HFFc6 (cell line): ENCODE results near the gene SETBP1. TPM values are rescaled to one million over a fixed set of nuclear protein-coding genes. Genes with fewer than 3 reads are reported as not detected.

Source experiments
- DNase-seq: peaks from one replicate; pipeline ENCODE4 v3.0.0-alpha.2; 2018
- H3K27ac Mint-ChIP-seq: 2 replicates; pipeline ENCODE4 v1.8.0; 2020; ENCODE audit warnings: mild to moderate bottlenecking, mixed read lengths
- H3K27me3 Mint-ChIP-seq: 2 replicates; pipeline ENCODE4 v1.8.0; 2021; ENCODE audit warnings: mild to moderate bottlenecking, moderate library complexity, mixed read lengths; ENCODE audit not compliant: insufficient read depth
- H3K36me3 Mint-ChIP-seq: 2 replicates; pipeline ENCODE4 v1.8.0; 2021; ENCODE audit warnings: low read depth, mixed read lengths
- H3K4me1 Mint-ChIP-seq: 2 replicates; pipeline ENCODE4 v1.8.0; 2020; ENCODE audit warnings: low read depth, mixed read lengths
- H3K4me3 Mint-ChIP-seq: 2 replicates; pipeline ENCODE4 v1.8.0; 2020; ENCODE audit warnings: mild to moderate bottlenecking, moderate library complexity, mixed read lengths
- H3K9me3 Mint-ChIP-seq: 2 replicates; pipeline ENCODE4 v1.8.0; 2020; ENCODE audit warnings: mild to moderate bottlenecking, mixed read lengths
- total RNA-seq, 6 experiments: library from RNA; stranded (reverse); fragmentation: NEBNext Ultra II Directional; extraction: Animal tissue kit (Norgen Biotek cat#: 25700); gene quantifications; 2 replicates in 1 of 6; 3 replicates in 5 of 6; pipeline ENCODE4 v1.2.3, GENCODE V29; 2021
- TF ChIP-seq, protein P1 (sequence below): fragments of 200-600 bp; sonication (generic); IDR thresholded peaks from 2 replicates; pipeline ENCODE4 v1.5.0; 2021; ENCODE audit warnings: antibody characterized with exemption, mild to moderate bottlenecking

The SETBP1 gene
- total RNA-seq, 6 experiments from 2014 or later, result 0.03 to 0.40 (median 0.09) TPM

DNA sequence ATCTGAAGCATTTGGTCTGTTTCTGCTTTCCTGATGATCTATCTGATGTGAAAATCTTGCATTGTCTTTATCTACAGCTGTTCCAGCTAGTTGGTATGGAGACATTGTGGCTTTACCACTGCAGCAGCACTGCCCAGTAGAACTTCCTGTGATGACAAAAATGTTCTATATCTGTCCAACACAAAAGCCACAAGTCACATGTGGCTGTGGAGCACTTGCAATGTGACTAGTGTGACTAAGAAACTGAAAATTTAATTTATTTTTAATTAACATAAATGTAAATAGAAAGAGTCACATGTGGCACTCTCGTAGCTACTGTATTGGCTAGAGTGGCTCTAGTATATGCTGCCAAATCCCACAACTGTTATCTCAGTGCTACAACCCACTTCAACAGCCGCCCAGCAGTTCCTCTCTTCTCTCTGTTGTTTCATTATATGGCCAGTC lies 425.7 kb downstream of the SETBP1 start:
- Mint-ChIP-seq H3K36me3 (no peaks in the 10 kb centered on the region), H3K27ac (no peak overlapping the region), H3K4me3 (no peak overlapping the region), H3K9me3 (no peaks in the 10 kb centered on the region), H3K4me1 (peaks cover 6% of the 10 kb centered on the region; the same call in 1 of the 2 replicates), H3K27me3 (peaks cover 8% of the 10 kb centered on the region; the same call in 1 of the 2 replicates)
- TF ChIP-seq, protein P1, sequence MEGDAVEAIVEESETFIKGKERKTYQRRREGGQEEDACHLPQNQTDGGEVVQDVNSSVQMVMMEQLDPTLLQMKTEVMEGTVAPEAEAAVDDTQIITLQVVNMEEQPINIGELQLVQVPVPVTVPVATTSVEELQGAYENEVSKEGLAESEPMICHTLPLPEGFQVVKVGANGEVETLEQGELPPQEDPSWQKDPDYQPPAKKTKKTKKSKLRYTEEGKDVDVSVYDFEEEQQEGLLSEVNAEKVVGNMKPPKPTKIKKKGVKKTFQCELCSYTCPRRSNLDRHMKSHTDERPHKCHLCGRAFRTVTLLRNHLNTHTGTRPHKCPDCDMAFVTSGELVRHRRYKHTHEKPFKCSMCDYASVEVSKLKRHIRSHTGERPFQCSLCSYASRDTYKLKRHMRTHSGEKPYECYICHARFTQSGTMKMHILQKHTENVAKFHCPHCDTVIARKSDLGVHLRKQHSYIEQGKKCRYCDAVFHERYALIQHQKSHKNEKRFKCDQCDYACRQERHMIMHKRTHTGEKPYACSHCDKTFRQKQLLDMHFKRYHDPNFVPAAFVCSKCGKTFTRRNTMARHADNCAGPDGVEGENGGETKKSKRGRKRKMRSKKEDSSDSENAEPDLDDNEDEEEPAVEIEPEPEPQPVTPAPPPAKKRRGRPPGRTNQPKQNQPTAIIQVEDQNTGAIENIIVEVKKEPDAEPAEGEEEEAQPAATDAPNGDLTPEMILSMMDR, result no peak
- DNase-seq, result peak; percentile 41

DNA sequence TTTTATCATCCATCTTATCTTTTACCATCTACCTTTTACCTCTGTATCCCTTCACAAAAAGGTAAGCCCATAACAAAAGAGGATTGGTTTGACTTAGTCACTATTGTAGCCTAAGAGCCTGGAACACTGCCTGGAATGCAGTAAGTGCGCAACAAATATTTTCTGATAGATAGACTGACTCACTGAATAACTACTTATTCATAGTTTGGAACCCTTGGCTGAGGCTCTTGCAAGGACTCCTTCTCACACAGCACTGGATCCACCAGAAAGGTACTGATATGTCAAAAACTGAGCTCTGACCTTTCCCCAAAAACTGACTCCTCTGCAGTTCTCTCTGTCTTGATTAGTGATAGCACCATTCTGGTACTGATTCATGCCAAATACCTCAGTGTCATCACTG lies 426.7 kb downstream of the SETBP1 start:
- TF ChIP-seq, protein P1, result no peak
- Mint-ChIP-seq H3K36me3 (no peaks in the 10 kb centered on the region), H3K4me3 (no peak overlapping the region), H3K9me3 (no peaks in the 10 kb centered on the region), H3K27me3 (peaks cover 2% of the 10 kb centered on the region; the same call in 1 of the 2 replicates), H3K27ac (no peak overlapping the region), H3K4me1 (peaks cover 6% of the 10 kb centered on the region; the same call in 1 of the 2 replicates)
- peak; percentile 47 for DNase-seq

DNA sequence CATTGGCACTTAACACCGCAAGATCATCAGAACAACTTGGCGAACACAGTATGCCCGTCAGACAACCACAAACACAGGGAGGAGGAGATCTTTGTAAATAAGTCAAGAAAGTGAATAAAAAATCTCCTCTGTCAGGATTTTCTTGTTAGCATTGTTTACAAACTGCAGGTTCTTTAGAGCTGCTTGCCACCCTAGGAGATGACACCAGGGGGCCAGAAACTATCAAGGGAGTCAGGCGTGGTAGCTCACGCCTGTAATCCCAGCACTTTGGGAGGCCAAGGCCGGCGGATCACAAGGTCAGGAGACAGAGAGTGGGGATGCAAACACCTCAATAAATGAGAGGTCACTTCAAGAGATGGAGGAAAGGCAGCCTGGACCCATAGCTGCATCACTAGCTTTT lies 428.1 kb downstream of the SETBP1 start:
- TF ChIP-seq, protein P1, result no peak
- no peak overlapping the region for H3K27ac Mint-ChIP-seq
- H3K27me3 Mint-ChIP-seq, result peaks cover 5% of the 10 kb centered on the region; the same call in 1 of the 2 replicates
- no peaks in the 10 kb centered on the region for H3K36me3 Mint-ChIP-seq
- no peaks in the 10 kb centered on the region for H3K9me3 Mint-ChIP-seq
- H3K4me3 Mint-ChIP-seq, result no peak overlapping the region
- no peak for DNase-seq
- peaks cover 6% of the 10 kb centered on the region; the same call in 1 of the 2 replicates for H3K4me1 Mint-ChIP-seq

DNA sequence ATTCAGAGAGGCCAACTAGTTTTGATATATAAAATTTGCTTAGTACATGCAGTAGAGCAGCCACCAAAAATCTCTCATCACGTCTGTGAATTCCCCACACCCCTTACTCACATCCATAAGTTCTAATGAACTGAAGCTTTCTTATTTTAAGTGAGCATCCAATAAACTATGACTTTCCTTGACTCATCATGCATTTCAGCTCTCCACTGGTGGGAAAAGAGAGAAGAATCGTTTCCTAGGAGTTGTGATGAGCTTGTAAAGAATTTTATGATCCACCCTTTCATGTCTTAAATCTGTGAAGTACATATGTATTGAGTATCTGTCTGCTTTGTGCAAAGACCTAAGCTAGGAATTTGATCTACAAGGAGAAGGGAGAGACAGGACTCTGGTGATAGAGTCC lies 428.6 kb downstream of the SETBP1 start:
- H3K9me3 Mint-ChIP-seq, result no peaks in the 10 kb centered on the region
- H3K4me3 Mint-ChIP-seq, result no peak overlapping the region
- peaks cover 6% of the 10 kb centered on the region; the same call in 1 of the 2 replicates for H3K27me3 Mint-ChIP-seq
- H3K27ac Mint-ChIP-seq, result no peak overlapping the region
- H3K36me3 Mint-ChIP-seq, result no peaks in the 10 kb centered on the region
- DNase-seq, result no peak
- TF ChIP-seq, protein P1, result no peak
- H3K4me1 Mint-ChIP-seq, result peaks cover 6% of the 10 kb centered on the region; the same call in 1 of the 2 replicates

DNA sequence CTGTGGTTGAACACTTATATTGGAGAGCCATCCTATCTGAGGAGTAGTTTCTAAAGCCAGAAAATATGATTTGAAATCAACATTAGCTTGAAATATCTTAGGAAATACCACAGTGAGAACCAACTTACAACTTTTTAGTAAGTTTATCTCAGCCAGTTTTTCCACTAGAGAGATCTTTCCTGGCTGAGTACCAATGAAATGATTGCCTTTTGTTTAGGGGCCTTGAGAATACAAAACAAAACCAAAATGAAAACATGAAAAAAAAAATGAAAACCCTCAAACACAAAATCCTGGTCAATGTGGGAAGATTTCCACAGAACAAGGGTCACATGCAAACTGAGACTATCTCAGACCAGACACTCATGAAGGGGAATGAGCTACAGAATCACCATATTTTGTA lies 429.0 kb downstream of the SETBP1 start:
- H3K9me3 Mint-ChIP-seq, result no peaks in the 10 kb centered on the region
- no peaks in the 10 kb centered on the region for H3K36me3 Mint-ChIP-seq
- no peak overlapping the region for H3K27ac Mint-ChIP-seq
- H3K4me3 Mint-ChIP-seq, result no peak overlapping the region
- DNase-seq, result no peak
- TF ChIP-seq, protein P1, result no peak
- peaks cover 8% of the 10 kb centered on the region for H3K27me3 Mint-ChIP-seq
- peaks cover 6% of the 10 kb centered on the region; the same call in 1 of the 2 replicates for H3K4me1 Mint-ChIP-seq
